HG03457 (cell line): ENCODE data around the gene SS18.

Source experiments
- ATAC-seq: cut with Tn5 transposase; IDR thresholded peaks from one replicate; pipeline ENCODE4 v1.9.1; 2021; ENCODE audit warnings: moderate number of reproducible peaks; ENCODE audit not compliant: unreplicated experiment

The SS18 gene

GRCh38 chr18:26003817-26004216, 86.6 kb downstream of the SS18 start:
- ATAC-seq, result no peak

DNA sequence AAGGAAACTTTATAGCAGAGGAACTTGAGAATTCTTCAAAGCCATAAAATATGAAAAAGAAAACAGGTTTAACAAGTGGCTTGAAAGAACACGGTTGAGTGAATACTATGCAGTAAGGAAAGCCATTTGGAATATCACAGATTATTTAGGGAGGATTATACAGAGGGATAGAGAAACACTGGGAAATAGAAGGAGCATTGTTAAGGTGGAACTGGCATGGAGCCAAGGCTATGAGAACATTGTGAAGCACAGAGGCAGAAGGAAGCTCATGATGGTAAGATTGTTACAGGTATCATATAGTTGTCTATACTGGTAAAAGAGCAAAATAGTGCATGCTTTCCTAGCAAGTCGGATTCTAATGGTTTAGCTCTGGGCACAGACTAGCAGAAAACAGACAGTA, 87.1 kb downstream of the SS18 start:
- ATAC-seq, result no peak

DNA sequence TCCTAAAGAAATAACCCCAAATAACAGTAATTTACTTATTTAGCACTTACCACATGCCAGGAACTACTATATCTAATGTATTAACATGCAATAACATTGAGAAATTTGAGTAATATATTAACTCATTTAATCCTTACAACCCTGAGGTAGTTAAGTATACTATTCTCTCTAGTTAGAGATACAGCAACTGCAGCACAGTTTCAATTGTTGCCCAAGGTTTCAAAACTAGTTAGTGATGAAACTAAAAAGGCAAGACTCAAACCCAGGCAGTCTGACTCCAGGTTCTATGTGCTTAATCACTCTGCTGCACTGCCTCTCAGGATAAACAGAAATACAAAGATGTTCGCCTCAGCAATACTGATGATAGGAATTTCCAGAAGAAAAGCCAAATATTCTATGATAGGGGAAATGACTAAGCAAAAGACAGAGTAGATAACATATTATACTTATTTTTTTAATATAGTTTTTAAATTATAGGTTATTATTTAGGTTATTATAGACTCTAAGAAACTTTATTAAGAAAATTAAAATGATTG, 88.0 kb downstream of the SS18 start:
- no peak for ATAC-seq

DNA sequence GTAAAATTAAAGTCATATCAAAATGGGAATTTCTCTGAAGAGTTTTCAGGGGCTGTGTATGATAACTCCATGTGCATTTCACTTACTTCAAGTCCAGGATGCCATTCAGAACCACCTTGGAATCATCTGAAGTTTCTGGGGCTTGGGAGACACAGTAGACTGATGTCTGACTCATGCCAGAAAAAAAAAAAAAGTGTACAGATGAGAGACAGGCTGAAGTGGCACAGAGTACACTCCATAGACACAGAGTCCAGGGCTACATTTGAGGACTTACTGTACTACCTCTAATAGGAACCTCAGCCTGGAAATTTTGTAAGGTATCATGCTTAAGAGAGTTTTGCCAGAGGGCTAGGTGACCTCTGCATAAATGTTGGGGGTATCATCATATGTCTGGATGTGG, 92.0 kb downstream of the SS18 start:
- ATAC-seq, result no peak

DNA sequence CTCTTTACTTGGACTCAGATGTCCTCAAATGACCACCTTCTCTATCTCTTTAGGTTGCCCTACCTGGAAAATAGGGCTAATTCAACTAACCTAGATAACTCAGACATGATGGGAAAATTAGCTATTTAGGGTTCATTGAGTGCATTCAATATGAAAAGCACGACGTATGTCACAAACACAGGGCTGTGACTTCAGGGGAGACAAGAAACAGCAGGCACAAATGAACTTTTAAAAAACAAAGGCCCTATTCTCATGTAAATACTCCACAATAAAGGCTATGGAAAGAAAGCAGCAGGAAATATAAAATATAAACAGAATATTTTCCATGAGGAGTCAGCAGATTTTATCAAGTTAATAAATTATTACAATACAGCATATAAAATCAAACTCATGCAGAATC, 97.8 kb downstream of the SS18 start:
- ATAC-seq, result no peak

GRCh38 chr18:25990473-25990872, 99.9 kb downstream of the SS18 start:
- no peak for ATAC-seq

GRCh38 chr18:25985707-25986394, 104.6 kb downstream of the SS18 start:
- no peak for ATAC-seq

DNA sequence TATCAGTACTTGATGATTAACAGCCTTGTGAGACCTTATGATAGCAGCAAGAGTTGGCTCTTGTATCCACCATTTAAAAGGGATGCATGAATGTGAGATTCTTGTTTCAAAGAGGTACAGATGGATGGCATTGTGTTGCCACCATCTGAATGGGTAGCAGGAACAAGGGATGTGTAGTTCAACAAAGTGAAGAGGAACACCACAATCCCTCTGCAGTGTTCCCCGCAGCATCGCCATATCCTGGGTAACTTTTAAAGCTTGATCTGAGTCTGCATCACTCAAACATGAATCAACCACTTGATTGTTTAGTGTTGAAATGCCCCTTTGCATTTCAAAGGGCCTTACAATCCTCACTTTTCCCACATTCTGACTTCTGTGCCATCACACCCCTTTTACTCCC, 106.7 kb downstream of the SS18 start:
- ATAC-seq, result no peak

DNA sequence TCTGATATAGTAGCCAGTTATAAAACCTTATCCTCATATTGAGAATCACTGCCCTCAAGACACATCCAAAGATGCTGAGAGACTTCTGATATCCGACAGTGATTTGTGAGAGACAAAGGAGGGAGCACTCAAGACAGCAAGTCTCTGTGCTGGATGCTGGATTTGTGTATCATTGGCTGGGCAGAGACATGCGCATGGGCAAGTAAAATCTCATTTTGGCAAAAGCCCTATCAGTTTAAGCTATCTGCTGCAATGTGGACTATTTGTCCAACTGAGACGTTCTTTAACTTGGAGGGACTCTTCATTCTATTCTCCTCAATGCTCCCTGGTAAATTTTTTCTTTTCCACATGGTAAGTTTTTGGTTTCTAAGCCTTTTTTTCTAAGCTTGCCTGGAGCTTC, 107.5 kb downstream of the SS18 start:
- no peak for ATAC-seq

- ATAC-seq, result no peak
Measured at GRCh38 chr18:25982153-25982552, 108.3 kb downstream of the SS18 start.

GRCh38 chr18:25979369-25980040, 110.9 kb downstream of the SS18 start:
- no peak for ATAC-seq

GRCh38 chr18:25976554-25976953, 113.9 kb downstream of the SS18 start:
- no peak for ATAC-seq

- ATAC-seq, result no peak
Measured at GRCh38 chr18:25974630-25975077, 115.8 kb downstream of the SS18 start.
